CD4-positive, alpha-beta memory T cell (primary cell): ENCODE measurements around the gene ADGRB2. TPM values are rescaled to one million over a fixed set of nuclear protein-coding genes. Genes with fewer than 3 reads are reported as not detected.

Experiments
- CTCF ChIA-PET: fragments of 350-600 bp; sonication (Branson Sonifier 250); formaldehyde crosslinking; loops from one replicate; lab custom pipeline; 2021; ENCODE audit warnings: inconsistent platforms; ENCODE audit not compliant: partially characterized antibody; lab: Charles Lee
- POLR2A ChIA-PET: fragments of 350-600 bp; sonication (Branson Sonifier 250); formaldehyde crosslinking; loops from one replicate; lab custom pipeline; 2021; ENCODE audit not compliant: partially characterized antibody; lab: Charles Lee
- DNase-seq, 5 donors: peaks; one replicate each; pipeline versions ENCODE4 v3.0.0 to v3.0.0-alpha.2; 2020 to 2022; ENCODE audit warnings: mixed read lengths in 1 of 5
- H3K27ac ChIP-seq: one replicate; pipeline ENCODE4 v1.7.0; 2013; ENCODE audit warnings: low read depth, low read length
- H3K27me3 ChIP-seq: 2 replicates; pipeline ENCODE4 v1.7.0; 2013; ENCODE audit warnings: mild to moderate bottlenecking, low read length, moderate library complexity; ENCODE audit not compliant: insufficient read depth
- H3K36me3 ChIP-seq: 2 replicates; pipeline ENCODE4 v1.7.0; 2013; ENCODE audit warnings: mild to moderate bottlenecking, low read length, moderate library complexity; ENCODE audit not compliant: insufficient read depth
- H3K4me1 ChIP-seq: 2 replicates; pipeline ENCODE4 v1.7.0; 2013; ENCODE audit warnings: mild to moderate bottlenecking, low read length, moderate library complexity; ENCODE audit not compliant: insufficient read depth
- H3K4me3 ChIP-seq, 2 donors: one replicate each; pipeline ENCODE4 v1.7.0; 2013; ENCODE audit warnings: low read length in 2 of 2, mild to moderate bottlenecking in 1 of 2
- H3K9me3 ChIP-seq, 2 donors: one replicate each; pipeline ENCODE4 v1.7.0; 2013; ENCODE audit warnings: low read length in 2 of 2, control low read depth in 1 of 2; ENCODE audit not compliant: control insufficient read depth in 1 of 2
- H3K27ac Mint-ChIP-seq, 7 donors: one replicate each; pipeline ENCODE4 v1.8.0; 2020 to 2021; ENCODE audit warnings: mixed read lengths in 7 of 7, mild to moderate bottlenecking in 6 of 7, inconsistent platforms in 3 of 7, moderate library complexity in 3 of 7
- H3K27me3 Mint-ChIP-seq, 2 donors: one replicate each; pipeline ENCODE4 v1.8.0; 2020 to 2021; ENCODE audit warnings: mixed read lengths in 2 of 2
- H3K36me3 Mint-ChIP-seq, 2 donors: one replicate each; pipeline ENCODE4 v1.8.0; 2020 to 2021; ENCODE audit warnings: mixed read lengths in 2 of 2, inconsistent platforms in 1 of 2, mild to moderate bottlenecking in 1 of 2
- H3K4me1 Mint-ChIP-seq, 4 donors: one replicate each; pipeline ENCODE4 v1.8.0; 2020 to 2021; ENCODE audit warnings: mixed read lengths in 4 of 4, mild to moderate bottlenecking in 1 of 4
- H3K4me3 Mint-ChIP-seq, 8 donors: one replicate each; pipeline ENCODE4 v1.8.0; 2020 to 2021; ENCODE audit warnings: mixed read lengths in 8 of 8, mild to moderate bottlenecking in 7 of 8, moderate library complexity in 6 of 8, inconsistent platforms in 3 of 8
- H3K9me3 Mint-ChIP-seq, 8 donors: one replicate each; pipeline ENCODE4 v1.8.0; 2020 to 2021; ENCODE audit warnings: mixed read lengths in 8 of 8, mild to moderate bottlenecking in 5 of 8, inconsistent platforms in 3 of 8, moderate library complexity in 1 of 8
- intact Hi-C: fragments of 100-400 bp; cut with micrococcal nuclease; formaldehyde crosslinking; loops from one replicate; pipeline ENCODE4 v1.15.1; 2023
- polyA plus RNA-seq, 2 donors: library from polyadenylated mRNA; unstranded; fragments of 300-500 nt; fragmentation: Illumina TruSeq; gene quantifications; one replicate each; pipeline ENCODE4 v1.2.3, GENCODE V29; 2021
- total RNA-seq, 2 experiments: library from RNA; stranded (reverse); gene quantifications; one replicate each; pipeline ENCODE4 v1.2.3, GENCODE V29; 2021

Gene ADGRB2
- total and polyA plus RNA-seq, 4 experiments from 2014 or later: 0.55 to 2.0 (median 1.5) TPM; not detected in 1

DNA sequence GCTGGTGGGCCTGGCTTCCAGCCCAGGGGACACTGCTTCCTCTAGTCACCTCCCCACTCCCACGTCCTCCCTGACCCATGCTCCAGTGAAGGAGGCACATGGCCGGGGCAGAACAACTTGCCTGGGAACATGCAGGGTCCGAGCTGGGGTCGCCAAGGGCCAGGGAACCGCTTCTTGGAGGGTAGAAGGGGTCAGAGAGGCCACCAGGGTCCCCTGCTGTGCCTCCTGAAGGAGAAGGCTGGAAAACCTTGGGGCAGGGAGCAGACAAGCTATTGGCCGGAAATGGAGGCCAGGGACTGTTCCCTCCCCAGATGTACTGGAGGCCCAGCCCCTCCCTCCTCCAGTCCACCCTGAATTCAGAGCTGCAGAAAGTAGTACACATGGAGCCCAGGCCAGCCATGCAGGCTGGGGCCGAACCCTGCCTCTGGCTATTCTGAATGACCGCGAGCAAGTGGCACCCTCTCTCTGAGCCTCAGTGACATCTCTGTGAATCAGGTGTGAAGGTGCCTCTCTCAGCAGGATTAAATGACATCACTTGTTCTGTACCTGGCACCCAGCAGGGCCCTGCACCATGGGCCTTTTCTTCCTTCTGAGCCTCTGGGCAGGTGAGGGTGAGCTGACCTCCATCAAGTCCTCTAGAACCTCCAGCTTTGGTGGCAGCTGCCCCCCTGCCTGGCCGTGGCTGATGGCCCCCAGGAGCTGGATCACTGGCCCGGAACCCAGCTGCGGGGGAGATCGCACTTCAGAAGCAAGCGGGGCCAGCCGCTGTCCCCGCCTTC lies 35.9 kb upstream of the ADGRB2 start:
- Mint-ChIP-seq H3K4me3 (no peak overlapping the region), H3K27ac (no peak overlapping the region), H3K27me3 (peaks cover 2 to 8% of the 10 kb centered on the region in 2 donors), H3K9me3 (peaks cover 0 to 1% (median 0%) of the 10 kb centered on the region in 8 donors), H3K36me3 (no peaks in the 10 kb centered on the region), H3K4me1 (peaks cover 2 to 10% (median 6%) of the 10 kb centered on the region in 4 donors)
- intact Hi-C loops: no loop called here
- Histone ChIP-seq H3K36me3 (no peaks in the 10 kb centered on the region), H3K27me3 (peaks cover 3% of the 10 kb centered on the region), H3K4me1 (no peaks in the 10 kb centered on the region), H3K27ac (no peak overlapping the region), H3K4me3 (no peak overlapping the region), H3K9me3 (no peaks in the 10 kb centered on the region)
- CTCF ChIA-PET: interaction anchor here (2.2 kb wide), 1 partner anchor 11 kb away, joined by 10 read pairs; no protein-coding TSS in a partner anchor
- DNase-seq: no peak
- POLR2A ChIA-PET: no interaction called here

DNA sequence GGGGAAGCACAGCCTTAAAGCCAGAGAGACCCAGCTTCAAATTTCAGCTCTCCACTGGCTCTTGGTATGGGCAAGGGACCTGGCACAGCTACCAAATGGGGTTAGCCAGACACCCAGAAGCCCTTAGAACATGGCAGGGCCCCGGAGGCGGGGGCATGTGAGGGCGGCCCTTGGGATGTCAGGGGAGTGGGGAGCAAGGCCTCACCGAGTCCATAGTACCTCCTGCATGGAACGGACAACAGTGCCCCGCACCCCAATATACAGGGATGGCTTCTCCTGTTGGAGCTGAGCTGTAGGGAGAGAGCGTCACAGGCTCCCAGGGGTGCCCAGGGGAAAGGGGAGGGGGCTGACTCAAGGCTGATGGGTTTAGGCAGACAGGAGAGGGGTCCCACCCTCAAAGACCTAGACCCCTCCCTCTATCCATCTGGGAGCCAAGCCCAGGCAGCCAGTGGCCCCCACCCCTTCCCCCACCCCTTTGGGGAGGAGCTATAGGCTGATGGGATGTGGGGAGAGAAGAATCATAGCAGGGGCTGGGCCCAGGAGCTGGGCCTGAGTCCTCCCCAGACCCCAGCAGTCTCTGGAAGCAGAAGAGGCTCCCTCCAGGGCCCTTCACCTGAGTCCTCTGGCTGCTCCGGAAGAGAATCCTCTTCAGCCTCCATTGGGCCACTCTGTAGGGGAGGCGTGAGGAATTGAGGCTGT lies 35.2 kb upstream of the ADGRB2 start:
- H3K4me1 ChIP-seq: no peaks in the 10 kb centered on the region
- no peak for DNase-seq
- Mint-ChIP-seq H3K27me3 (peaks cover 2 to 8% of the 10 kb centered on the region in 2 donors), H3K36me3 (no peaks in the 10 kb centered on the region), H3K4me3 (no peak overlapping the region), H3K9me3 (peaks cover 0 to 1% (median 0%) of the 10 kb centered on the region in 8 donors), H3K4me1 (peaks cover 2 to 10% (median 6%) of the 10 kb centered on the region in 4 donors), H3K27ac (no peak overlapping the region)
- H3K27ac ChIP-seq: no peak overlapping the region
- no peak overlapping the region for H3K4me3 ChIP-seq
- H3K9me3 ChIP-seq: no peaks in the 10 kb centered on the region
- CTCF ChIA-PET: interaction anchor here (2.2 kb wide), 1 partner anchor 10 kb away, joined by 10 read pairs; no protein-coding TSS in a partner anchor
- POLR2A ChIA-PET: no interaction called here
- H3K36me3 ChIP-seq: no peaks in the 10 kb centered on the region
- H3K27me3 ChIP-seq: peaks cover 3% of the 10 kb centered on the region
- intact Hi-C loops: no loop called here

DNA sequence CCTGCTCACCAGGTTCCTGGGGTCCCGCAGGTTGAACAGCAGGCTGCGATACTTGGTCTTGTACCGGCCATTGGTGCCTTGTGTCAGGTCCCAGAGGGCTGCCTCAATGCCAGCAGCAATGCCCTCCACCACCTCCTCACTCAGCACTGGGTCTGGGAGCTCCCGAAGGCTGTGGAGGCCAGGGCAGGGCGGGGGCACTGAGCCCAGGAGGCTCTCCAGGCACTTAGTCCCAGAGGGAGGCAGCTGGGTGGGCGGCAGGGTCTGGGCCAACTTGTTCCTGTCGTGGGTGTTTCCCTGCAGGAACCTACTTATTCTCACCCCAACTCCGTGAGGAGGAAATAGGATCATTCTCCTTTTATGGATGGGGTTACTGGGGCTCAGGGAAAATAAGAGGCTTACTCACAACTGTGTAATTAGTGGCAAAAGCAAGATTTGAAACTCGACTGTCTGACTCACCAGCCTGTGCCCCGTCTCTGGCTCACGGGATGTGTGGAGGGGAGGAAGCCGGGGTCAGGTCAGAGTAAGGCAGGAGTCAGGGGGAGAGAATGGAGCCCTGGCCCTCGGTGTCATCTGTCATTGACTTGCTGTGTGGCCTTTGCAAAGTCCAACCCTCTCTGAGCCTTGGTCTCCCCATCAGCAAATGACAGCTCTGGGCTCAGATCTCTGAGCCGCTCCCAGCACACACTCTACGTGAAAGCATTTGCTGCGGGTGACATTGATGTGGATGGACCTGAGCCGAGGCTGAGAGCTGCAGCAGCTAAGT lies 34.5 kb upstream of the ADGRB2 start:
- DNase-seq: no peak
- Mint-ChIP-seq H3K36me3 (no peaks in the 10 kb centered on the region), H3K27me3 (peaks cover 2 to 8% of the 10 kb centered on the region in 2 donors), H3K4me3 (no peak overlapping the region), H3K4me1 (peaks cover 2 to 10% (median 5%) of the 10 kb centered on the region in 4 donors), H3K9me3 (peaks cover 0 to 1% (median 0%) of the 10 kb centered on the region in 8 donors), H3K27ac (no peak overlapping the region)
- no peak overlapping the region for H3K27ac ChIP-seq
- CTCF ChIA-PET: interaction anchor here (0.6 to 2.2 kb wide), 3 partner anchors 9 to 450 kb away, joined by 3 to 10 read pairs (median 3); no protein-coding TSS in a partner anchor
- H3K4me1 ChIP-seq: no peaks in the 10 kb centered on the region
- H3K27me3 ChIP-seq: peaks cover 3% of the 10 kb centered on the region
- intact Hi-C loops: no loop called here
- no peaks in the 10 kb centered on the region for H3K36me3 ChIP-seq
- H3K9me3 ChIP-seq: no peaks in the 10 kb centered on the region
- POLR2A ChIA-PET: no interaction called here
- H3K4me3 ChIP-seq: no peak overlapping the region

DNA sequence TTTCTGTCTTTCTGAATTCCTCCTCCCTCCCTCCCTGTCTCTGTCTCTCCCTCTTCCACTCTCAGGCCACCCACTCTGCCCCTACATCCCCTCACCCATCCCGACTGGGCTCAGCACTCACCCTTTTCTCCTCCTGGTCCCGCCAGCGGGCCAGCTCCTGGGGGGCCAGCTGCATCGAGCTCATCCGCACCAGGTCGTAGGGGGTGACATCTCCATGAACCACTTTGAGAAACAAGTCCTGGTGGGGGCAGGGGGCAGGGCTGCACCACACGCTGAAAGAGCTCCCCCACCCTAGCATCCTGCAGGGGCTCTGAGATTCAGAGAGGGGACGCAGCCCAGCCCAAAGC lies 33.9 kb upstream of the ADGRB2 start:
- H3K4me1 ChIP-seq: no peaks in the 10 kb centered on the region
- Mint-ChIP-seq H3K27ac (peak overlapping the region in 1 of 7 donors; percentile 60), H3K36me3 (no peaks in the 10 kb centered on the region), H3K4me3 (no peak overlapping the region), H3K4me1 (peaks cover 1 to 10% (median 5%) of the 10 kb centered on the region in 4 donors), H3K27me3 (peaks cover 2 to 8% of the 10 kb centered on the region in 2 donors), H3K9me3 (peaks cover 0 to 1% (median 0%) of the 10 kb centered on the region in 8 donors)
- H3K4me3 ChIP-seq: no peak overlapping the region
- H3K27me3 ChIP-seq: peaks cover 3% of the 10 kb centered on the region
- no peaks in the 10 kb centered on the region for H3K36me3 ChIP-seq
- H3K9me3 ChIP-seq: no peaks in the 10 kb centered on the region
- POLR2A ChIA-PET: no interaction called here
- no peak for DNase-seq
- CTCF ChIA-PET: interaction anchor here (0.6 to 0.8 kb wide), 2 partner anchors 9 to 451 kb away, joined by 3 read pairs; no protein-coding TSS in a partner anchor
- intact Hi-C loops: no loop called here
- H3K27ac ChIP-seq: no peak overlapping the region

DNA sequence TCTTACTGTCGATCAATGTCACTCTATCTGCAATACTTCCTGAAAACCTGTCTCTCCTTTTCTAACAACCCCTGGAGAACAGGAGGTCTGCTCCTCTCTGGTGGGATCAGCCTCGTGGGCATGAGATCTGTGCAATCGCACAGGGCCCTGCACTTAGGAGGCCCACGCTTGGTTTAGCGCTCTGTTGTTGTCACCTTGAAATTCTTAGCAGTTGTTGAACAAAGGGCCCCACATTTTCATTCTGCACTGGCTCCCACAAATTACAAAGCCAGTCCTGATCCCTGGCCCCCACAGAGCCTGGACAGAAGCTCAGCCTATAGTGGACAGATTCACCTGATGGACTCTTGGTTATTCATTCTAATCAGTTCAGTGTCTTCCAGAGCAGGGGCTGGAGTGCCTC lies 33.1 kb upstream of the ADGRB2 start:
- H3K4me3 Mint-ChIP-seq: no peak overlapping the region
- Histone ChIP-seq H3K36me3 (no peaks in the 10 kb centered on the region), H3K9me3 (no peaks in the 10 kb centered on the region), H3K4me3 (no peak overlapping the region), H3K27me3 (peaks cover 3% of the 10 kb centered on the region), H3K27ac (no peak overlapping the region), H3K4me1 (no peaks in the 10 kb centered on the region)
- DNase-seq: no peak
- peaks cover 0 to 1% (median 0%) of the 10 kb centered on the region in 8 donors for H3K9me3 Mint-ChIP-seq
- H3K4me1 Mint-ChIP-seq: peaks cover under 1 to 2% (median 1%) of the 10 kb centered on the region in 4 donors
- intact Hi-C loops: no loop called here
- ChIA-PET POLR2A (no interaction called here), CTCF (no interaction called here)
- H3K27ac Mint-ChIP-seq: peak overlapping the region in 1 of 7 donors; percentile 66
- H3K36me3 Mint-ChIP-seq: no peaks in the 10 kb centered on the region
- H3K27me3 Mint-ChIP-seq: peaks cover 2 to 8% of the 10 kb centered on the region in 2 donors

DNA sequence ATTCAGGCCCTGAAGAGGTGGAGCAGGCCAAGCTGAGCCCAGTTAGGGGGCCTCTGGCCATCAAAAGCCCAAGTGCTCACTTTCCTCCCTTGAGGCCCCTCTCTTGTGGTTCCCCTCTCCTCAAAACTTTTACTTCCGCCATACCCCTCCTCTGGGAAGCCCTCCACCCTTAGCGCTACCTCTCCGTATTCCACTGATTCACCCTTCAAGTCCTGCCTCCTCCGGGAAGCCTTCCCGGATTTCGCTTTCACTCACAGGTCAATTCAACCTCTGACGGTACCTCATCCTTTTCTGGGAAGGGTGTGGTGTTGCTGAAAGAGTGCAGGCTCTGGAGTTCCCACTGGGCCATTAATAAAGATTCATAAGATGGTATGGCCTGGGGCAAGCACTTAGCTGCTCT lies 32.6 kb upstream of the ADGRB2 start:
- POLR2A ChIA-PET: no interaction called here

More for the DNA sequence above, 32.6 kb upstream of the ADGRB2 start:
- CTCF ChIA-PET: no interaction called here
- H3K4me1 Mint-ChIP-seq: peaks cover 0 to 1% (median 0%) of the 10 kb centered on the region in 4 donors
- peaks cover 2 to 8% of the 10 kb centered on the region in 2 donors for H3K27me3 Mint-ChIP-seq
- no peaks in the 10 kb centered on the region for H3K9me3 ChIP-seq
- H3K4me1 ChIP-seq: no peaks in the 10 kb centered on the region
- intact Hi-C loops: no loop called here
- no peaks in the 10 kb centered on the region for H3K36me3 Mint-ChIP-seq
- no peak overlapping the region for H3K27ac ChIP-seq
- peaks cover 3% of the 10 kb centered on the region for H3K27me3 ChIP-seq
- peaks cover 0 to 1% (median 0%) of the 10 kb centered on the region in 8 donors for H3K9me3 Mint-ChIP-seq
- DNase-seq: no peak
- no peak overlapping the region for H3K4me3 Mint-ChIP-seq
- H3K4me3 ChIP-seq: no peak overlapping the region
- H3K36me3 ChIP-seq: no peaks in the 10 kb centered on the region
- H3K27ac Mint-ChIP-seq: no peak overlapping the region
